OCI-LY1 (cell line): ENCODE measurements around the gene GDF10.

Experiments used
- EZH2 ChIP-seq: fragments of 200-600 bp; sonication (generic), shearing (Covaris generic); IDR thresholded peaks from 2 replicates; pipeline ENCODE4 v1.8.0; 2017; ENCODE audit warnings: borderline replicate concordance, mixed run types, mild to moderate bottlenecking, antibody characterized with exemption, low read length, moderate library complexity, mixed read lengths
- TF ChIP-seq, protein P1 (sequence below): fragments of 200-600 bp; sonication (generic), shearing (Covaris generic); IDR thresholded peaks from 2 replicates; pipeline ENCODE4 v1.5.1; 2017; ENCODE audit warnings: mild to moderate bottlenecking, antibody characterized with exemption, low read length, moderate library complexity, mixed read lengths

GRCh38 chr10:47346581-47347302 is 46.7 kb downstream of the GDF10 start:
- TF ChIP-seq, protein P1, sequence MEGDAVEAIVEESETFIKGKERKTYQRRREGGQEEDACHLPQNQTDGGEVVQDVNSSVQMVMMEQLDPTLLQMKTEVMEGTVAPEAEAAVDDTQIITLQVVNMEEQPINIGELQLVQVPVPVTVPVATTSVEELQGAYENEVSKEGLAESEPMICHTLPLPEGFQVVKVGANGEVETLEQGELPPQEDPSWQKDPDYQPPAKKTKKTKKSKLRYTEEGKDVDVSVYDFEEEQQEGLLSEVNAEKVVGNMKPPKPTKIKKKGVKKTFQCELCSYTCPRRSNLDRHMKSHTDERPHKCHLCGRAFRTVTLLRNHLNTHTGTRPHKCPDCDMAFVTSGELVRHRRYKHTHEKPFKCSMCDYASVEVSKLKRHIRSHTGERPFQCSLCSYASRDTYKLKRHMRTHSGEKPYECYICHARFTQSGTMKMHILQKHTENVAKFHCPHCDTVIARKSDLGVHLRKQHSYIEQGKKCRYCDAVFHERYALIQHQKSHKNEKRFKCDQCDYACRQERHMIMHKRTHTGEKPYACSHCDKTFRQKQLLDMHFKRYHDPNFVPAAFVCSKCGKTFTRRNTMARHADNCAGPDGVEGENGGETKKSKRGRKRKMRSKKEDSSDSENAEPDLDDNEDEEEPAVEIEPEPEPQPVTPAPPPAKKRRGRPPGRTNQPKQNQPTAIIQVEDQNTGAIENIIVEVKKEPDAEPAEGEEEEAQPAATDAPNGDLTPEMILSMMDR: no peak
- no peak for TF ChIP-seq EZH2
